ENCODE results near the gene AK8.

DNA sequence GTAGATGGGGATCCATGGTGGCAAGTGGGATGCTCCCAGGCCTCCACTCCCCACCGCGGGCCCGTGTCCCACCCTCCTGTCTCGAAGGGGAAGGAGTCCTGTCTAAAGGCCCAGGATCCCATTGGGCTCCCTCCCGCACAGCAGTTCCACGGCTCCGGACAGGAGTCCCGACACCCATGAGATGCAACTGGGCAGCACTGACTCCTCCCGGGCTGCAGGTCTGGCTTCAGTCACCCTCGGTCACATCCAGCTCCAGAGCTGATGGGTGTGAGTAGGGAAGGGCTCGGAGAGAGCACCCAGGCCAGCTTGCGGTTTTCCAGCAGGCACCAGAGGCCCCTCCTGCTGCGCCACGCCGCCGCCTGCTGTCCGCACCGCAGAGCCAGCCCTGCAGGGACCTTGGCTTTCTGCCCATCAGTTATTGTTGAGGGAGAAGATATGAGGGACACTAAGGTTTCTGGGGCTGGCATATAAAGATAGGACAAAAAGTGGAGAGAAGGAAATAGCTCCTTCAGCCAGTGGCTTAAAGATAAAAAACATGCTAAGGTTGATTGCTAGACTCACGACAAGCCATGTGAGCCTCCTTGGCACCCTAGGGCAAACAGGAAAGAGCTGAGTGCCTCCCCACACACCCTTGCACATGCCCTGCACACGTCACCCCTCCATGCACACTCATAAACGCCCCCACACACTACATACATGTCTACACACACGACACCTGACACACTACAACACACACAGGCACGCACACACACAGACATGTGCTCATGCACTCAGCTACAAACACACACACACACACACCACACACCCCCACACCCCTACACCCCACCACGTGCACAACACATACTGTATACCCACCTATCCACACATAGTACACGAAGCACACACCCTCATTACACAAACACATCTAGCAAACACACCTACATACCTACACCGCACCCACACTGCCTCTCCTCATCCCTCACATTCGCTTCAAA is 79.0 kb downstream of the AK8 start:
- TF ChIP-seq, protein P1, sequence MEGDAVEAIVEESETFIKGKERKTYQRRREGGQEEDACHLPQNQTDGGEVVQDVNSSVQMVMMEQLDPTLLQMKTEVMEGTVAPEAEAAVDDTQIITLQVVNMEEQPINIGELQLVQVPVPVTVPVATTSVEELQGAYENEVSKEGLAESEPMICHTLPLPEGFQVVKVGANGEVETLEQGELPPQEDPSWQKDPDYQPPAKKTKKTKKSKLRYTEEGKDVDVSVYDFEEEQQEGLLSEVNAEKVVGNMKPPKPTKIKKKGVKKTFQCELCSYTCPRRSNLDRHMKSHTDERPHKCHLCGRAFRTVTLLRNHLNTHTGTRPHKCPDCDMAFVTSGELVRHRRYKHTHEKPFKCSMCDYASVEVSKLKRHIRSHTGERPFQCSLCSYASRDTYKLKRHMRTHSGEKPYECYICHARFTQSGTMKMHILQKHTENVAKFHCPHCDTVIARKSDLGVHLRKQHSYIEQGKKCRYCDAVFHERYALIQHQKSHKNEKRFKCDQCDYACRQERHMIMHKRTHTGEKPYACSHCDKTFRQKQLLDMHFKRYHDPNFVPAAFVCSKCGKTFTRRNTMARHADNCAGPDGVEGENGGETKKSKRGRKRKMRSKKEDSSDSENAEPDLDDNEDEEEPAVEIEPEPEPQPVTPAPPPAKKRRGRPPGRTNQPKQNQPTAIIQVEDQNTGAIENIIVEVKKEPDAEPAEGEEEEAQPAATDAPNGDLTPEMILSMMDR (IDR thresholded peaks at IDR 0.05), result no peak
- no peak for TF ChIP-seq POLR2A (IDR thresholded peaks at IDR 0.05)
